GM21619 (cell line): ENCODE measurements around the gene PITX3.
A peak's percentile ranks its signal among the peaks of the same experiment; 100 is the strongest.

ENCODE experiments used
- ATAC-seq: cut with Tn5 transposase; IDR thresholded peaks from one replicate; pipeline ENCODE4 v1.9.1; 2021; ENCODE audit not compliant: unreplicated experiment

The PITX3 gene

GRCh38 chr10:102241444-102242117, at the start of gene PITX3:
Gene PITX3 (minus strand): TSS chr10:102241512. CDS start chr10:102232080, 9,432 bp downstream.
- ATAC-seq, result peak; percentile 36

GRCh38 chr10:102289840-102290239, 48.5 kb upstream of the PITX3 start:
- ATAC-seq, result no peak

- no peak for ATAC-seq
Measured at GRCh38 chr10:102289356-102289755, 48.0 kb upstream of the PITX3 start.

GRCh38 chr10:102287991-102288390, 46.7 kb upstream of the PITX3 start:
- ATAC-seq, result no peak

GRCh38 chr10:102287538-102287937, 46.2 kb upstream of the PITX3 start:
- ATAC-seq, result no peak

- no peak for ATAC-seq
Measured at GRCh38 chr10:102286216-102286615, 44.9 kb upstream of the PITX3 start.

- ATAC-seq, result no peak
Measured at GRCh38 chr10:102285133-102285532, 43.8 kb upstream of the PITX3 start.

- no peak for ATAC-seq
Measured at GRCh38 chr10:102284531-102284930, 43.2 kb upstream of the PITX3 start.

- ATAC-seq, result no peak
Measured at GRCh38 chr10:102283890-102284289, 42.6 kb upstream of the PITX3 start.

- no peak for ATAC-seq
Measured at GRCh38 chr10:102283488-102283887, 42.2 kb upstream of the PITX3 start.

GRCh38 chr10:102281102-102281487, 39.8 kb upstream of the PITX3 start:
- ATAC-seq, result no peak

GRCh38 chr10:102280397-102281101, 39.2 kb upstream of the PITX3 start:
- ATAC-seq, result no peak

GRCh38 chr10:102279104-102279503, 37.8 kb upstream of the PITX3 start:
- ATAC-seq, result no peak

GRCh38 chr10:102275343-102275742, 34.0 kb upstream of the PITX3 start:
- ATAC-seq, result no peak

- ATAC-seq, result no peak
Measured at GRCh38 chr10:102274062-102274461, 32.8 kb upstream of the PITX3 start.

GRCh38 chr10:102269017-102269416, 27.7 kb upstream of the PITX3 start:
- ATAC-seq, result no peak

GRCh38 chr10:102268375-102268888, 27.1 kb upstream of the PITX3 start:
- no peak for ATAC-seq

- ATAC-seq, result no peak
Measured at GRCh38 chr10:102267748-102268147, 26.4 kb upstream of the PITX3 start.

GRCh38 chr10:102266670-102267069, 25.4 kb upstream of the PITX3 start:
- no peak for ATAC-seq

- ATAC-seq, result no peak
Measured at GRCh38 chr10:102264371-102264770, 23.1 kb upstream of the PITX3 start.

- no peak for ATAC-seq
Measured at GRCh38 chr10:102262744-102263370, 21.5 kb upstream of the PITX3 start.

- no peak for ATAC-seq
Measured at GRCh38 chr10:102261842-102262241, 20.5 kb upstream of the PITX3 start.
